ENCODE results near the gene EFNB1.

GRCh38 chrX:68833448-68833805 is 4.6 kb downstream of the EFNB1 start:
- TF ChIP-seq MAFK (IDR thresholded peaks at IDR 0.05; ENCODE audit: low read depth, low read length) (no peak), POLR2A (IDR thresholded peaks at IDR 0.05; ENCODE audit: low read depth, low read length) (no peak), CTCF (conservative IDR thresholded peaks at IDR 0.05; ENCODE audit: low read depth, low read length) (no peak), ELK1 (IDR thresholded peaks at IDR 0.05; ENCODE audit: borderline replicate concordance, low read depth, low read length) (no peak), RAD21 (IDR thresholded peaks at IDR 0.05; ENCODE audit: low read length) (no peak), SMC3 (IDR thresholded peaks at IDR 0.05; ENCODE audit: low read depth, low read length) (no peak), RFX5 (IDR thresholded peaks at IDR 0.05; ENCODE audit: low read depth, low read length) (no peak)
